Chondrocyte (in vitro differentiated cells): Measurements from ENCODE around the gene C11orf65. TPM values are rescaled to one million over a fixed set of nuclear protein-coding genes. Genes with fewer than 3 reads are reported as not detected.
"Not testable (repeated sequence)": the region's sequence is repeated elsewhere in the genome, so short reads cannot be mapped to it uniquely, and the experiment has no call there.

Experiments
- DNase-seq: peaks from one replicate; pipeline ENCODE4 v3.0.0; 2021; ENCODE audit warnings: mixed read lengths, low spot score
- H3K27ac Mint-ChIP-seq: one replicate; pipeline ENCODE4 v1.8.0; 2021; ENCODE audit warnings: mild to moderate bottlenecking, moderate library complexity, mixed read lengths; ENCODE audit not compliant: unreplicated experiment
- H3K27me3 Mint-ChIP-seq: 2 replicates; pipeline ENCODE4 v1.8.0; 2021; ENCODE audit warnings: low read depth, mixed read lengths
- H3K36me3 Mint-ChIP-seq: 2 replicates; pipeline ENCODE4 v1.8.0; 2021; ENCODE audit warnings: low read depth, mixed read lengths
- H3K4me1 Mint-ChIP-seq: 2 replicates; pipeline ENCODE4 v1.8.0; 2021; ENCODE audit warnings: low read depth, mild to moderate bottlenecking, mixed read lengths
- H3K4me3 Mint-ChIP-seq: one replicate; pipeline ENCODE4 v1.8.0; 2021; ENCODE audit warnings: mild to moderate bottlenecking, moderate library complexity, mixed read lengths; ENCODE audit not compliant: unreplicated experiment
- H3K9me3 Mint-ChIP-seq: 2 replicates; pipeline ENCODE4 v1.8.0; 2021; ENCODE audit warnings: low read depth, mixed read lengths
- total RNA-seq: library from RNA; stranded (reverse); gene quantifications from 3 replicates; pipeline ENCODE4 v1.2.1, GENCODE V29; 2021
- TF ChIP-seq, protein P1 (sequence below): fragments of 200-600 bp; sonication (generic); IDR thresholded peaks from 2 replicates; pipeline ENCODE4 v1.5.0; 2021; ENCODE audit warnings: antibody characterized with exemption, mild to moderate bottlenecking, moderate library complexity

The C11orf65 gene
- total RNA-seq, 1 donor from 2014 or later, result not detected

DNA sequence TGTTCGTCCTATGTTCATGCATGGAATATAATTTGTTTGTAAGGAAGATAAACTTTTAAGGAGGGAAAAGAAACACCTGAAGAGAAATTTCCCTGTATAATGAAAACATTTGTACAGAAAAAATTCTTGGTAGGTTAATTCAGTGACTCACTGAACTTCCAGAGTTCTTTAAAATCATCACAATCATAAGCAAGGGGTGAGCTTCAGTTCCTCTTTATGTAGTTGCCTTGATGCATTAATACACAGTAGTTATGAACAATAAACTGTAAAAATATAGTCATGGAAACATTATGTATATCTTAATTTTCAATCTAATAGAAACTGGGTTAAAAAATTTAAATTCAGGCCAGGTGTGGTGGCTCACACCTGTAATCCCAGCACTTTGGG is 1.1 kb upstream of the C11orf65 start:
- Mint-ChIP-seq H3K27ac (no peak overlapping the region), H3K9me3 (no peaks in the 10 kb centered on the region), H3K4me1 (peaks cover 13% of the 10 kb centered on the region), H3K36me3 (peaks cover 1% of the 10 kb centered on the region), H3K4me3 (no peak overlapping the region), H3K27me3 (no peaks in the 10 kb centered on the region)
- TF ChIP-seq, protein P1, sequence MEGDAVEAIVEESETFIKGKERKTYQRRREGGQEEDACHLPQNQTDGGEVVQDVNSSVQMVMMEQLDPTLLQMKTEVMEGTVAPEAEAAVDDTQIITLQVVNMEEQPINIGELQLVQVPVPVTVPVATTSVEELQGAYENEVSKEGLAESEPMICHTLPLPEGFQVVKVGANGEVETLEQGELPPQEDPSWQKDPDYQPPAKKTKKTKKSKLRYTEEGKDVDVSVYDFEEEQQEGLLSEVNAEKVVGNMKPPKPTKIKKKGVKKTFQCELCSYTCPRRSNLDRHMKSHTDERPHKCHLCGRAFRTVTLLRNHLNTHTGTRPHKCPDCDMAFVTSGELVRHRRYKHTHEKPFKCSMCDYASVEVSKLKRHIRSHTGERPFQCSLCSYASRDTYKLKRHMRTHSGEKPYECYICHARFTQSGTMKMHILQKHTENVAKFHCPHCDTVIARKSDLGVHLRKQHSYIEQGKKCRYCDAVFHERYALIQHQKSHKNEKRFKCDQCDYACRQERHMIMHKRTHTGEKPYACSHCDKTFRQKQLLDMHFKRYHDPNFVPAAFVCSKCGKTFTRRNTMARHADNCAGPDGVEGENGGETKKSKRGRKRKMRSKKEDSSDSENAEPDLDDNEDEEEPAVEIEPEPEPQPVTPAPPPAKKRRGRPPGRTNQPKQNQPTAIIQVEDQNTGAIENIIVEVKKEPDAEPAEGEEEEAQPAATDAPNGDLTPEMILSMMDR, result no peak
- DNase-seq, result no peak

DNA sequence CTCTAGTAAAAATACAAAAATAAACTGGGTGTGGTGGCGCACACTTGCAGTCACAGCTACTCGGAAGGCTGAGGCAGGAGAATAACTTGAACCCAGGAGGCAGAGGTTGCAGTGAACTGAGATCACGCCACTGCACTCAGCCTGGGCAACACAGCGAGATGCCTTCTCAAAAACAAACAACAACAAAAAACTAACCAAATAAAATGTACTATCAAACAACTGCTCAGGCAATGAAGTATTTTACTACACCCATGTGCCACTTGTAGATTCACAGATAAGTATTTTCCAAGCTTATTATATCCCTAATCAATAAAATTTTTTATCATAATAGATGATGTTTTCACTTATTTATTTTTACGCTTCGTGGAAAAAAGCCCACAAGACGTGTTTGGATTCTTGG is 924 bp downstream of the C11orf65 start:
- Mint-ChIP-seq H3K4me1 (peaks cover 13% of the 10 kb centered on the region), H3K27me3 (no peaks in the 10 kb centered on the region), H3K36me3 (no peaks in the 10 kb centered on the region), H3K4me3 (peak overlapping the region; percentile 90), H3K9me3 (no peaks in the 10 kb centered on the region), H3K27ac (peak overlapping the region; percentile 99)
- no peak for DNase-seq
- TF ChIP-seq, protein P1, result no peak

DNA sequence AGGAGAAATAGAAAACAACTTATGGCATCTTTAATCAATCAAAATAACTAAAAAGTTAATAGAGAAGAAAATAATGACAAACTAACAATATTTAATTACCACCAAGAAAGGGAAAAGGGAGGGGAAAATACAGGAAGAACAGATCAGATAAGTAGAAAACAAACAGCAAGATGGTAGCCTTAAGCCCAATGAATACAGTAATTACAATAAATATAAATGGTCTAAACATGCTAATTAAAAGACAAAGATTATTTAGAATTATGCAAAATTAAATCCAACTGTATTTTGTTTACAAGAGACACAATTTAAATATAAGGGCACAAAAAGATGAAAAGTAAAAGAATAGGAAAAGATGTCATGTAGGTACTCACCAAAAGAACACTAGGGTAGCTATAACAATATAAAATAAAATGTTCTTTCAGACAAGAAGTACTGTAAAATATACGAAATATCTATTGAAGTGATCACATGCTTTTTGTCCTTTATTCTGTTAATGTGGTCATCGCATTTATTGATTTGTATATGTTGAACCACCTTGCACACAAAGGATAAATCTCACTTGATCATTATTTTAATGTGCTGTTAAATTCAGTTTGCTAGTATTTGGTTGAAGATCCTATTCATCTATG is 14.0 kb downstream of the C11orf65 start:
- Mint-ChIP-seq H3K9me3 (peaks cover 26% of the 10 kb centered on the region), H3K36me3 (peaks cover 5% of the 10 kb centered on the region), H3K27me3 (no peaks in the 10 kb centered on the region), H3K4me3 (no peak overlapping the region), H3K4me1 (no peaks in the 10 kb centered on the region), H3K27ac (no peak overlapping the region)
- DNase-seq, result no peak
- TF ChIP-seq, protein P1, result no peak

DNA sequence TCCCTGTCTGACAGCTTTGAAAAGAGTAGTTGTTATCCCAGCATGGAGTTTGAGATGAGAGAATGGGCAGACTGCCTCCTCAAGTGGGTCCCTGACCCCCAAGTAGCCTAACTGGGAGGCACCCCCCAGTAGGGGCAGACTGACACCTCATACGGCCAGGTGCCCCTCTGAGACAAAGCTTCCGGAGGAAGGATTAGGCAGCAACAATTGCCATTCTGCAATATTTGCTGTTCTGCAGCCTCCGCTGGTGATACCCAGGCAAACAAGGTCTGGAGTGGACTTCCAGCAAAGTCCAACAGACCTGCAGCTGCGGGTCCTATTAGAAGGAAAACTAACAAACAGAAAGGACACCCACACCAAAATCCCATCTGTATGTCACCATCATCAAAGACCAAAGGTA is 25.9 kb downstream of the C11orf65 start:
- not testable (repeated sequence) for H3K27me3 Mint-ChIP-seq, H3K27ac Mint-ChIP-seq, H3K4me3 Mint-ChIP-seq, DNase-seq, H3K4me1 Mint-ChIP-seq
- Mint-ChIP-seq H3K36me3 (peaks cover 12% of the 10 kb centered on the region), H3K9me3 (peaks cover 31% of the 10 kb centered on the region)

DNA sequence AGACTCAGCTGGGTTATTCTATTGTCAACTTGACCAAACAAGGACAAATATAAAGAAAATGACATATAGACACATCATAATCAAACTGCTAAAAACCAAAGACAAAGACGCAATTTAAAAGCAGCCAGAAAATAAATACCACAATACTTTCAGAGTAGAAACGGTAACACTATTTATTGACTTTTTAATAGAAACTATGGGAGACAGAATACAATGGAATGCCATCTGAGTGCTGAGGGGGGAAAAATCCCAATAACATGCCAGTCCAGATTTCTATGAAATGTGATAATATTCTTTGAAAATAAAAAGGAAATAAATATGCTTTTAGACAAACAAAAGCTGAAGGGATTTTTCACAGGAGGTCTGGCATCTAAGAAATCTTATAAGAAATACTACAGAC is 30.7 kb downstream of the C11orf65 start:
- Mint-ChIP-seq H3K27ac (no peak overlapping the region), H3K9me3 (peaks cover 21% of the 10 kb centered on the region), H3K4me3 (no peak overlapping the region), H3K4me1 (no peaks in the 10 kb centered on the region), H3K36me3 (peaks cover 3% of the 10 kb centered on the region), H3K27me3 (no peaks in the 10 kb centered on the region)
- TF ChIP-seq, protein P1, result no peak
- DNase-seq, result no peak

DNA sequence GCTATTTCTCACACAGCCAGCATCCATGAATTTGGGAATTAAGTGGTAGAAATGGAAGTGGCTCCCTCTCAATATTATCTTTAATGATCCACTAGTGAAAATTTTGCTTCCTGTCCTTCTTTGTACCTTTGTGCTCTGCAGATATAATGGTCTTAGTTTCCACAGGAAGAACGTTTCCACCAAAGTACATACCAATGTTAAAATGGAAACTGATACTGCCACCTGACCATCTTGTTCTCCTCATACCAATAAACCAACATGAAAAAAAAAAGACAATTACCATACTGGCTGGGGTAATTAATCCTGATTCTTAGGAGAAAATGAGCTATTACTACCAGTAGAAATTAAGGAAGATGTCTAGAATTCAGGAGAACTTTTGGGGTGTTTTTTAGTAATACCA is 32.3 kb downstream of the C11orf65 start:
- Mint-ChIP-seq H3K27ac (no peak overlapping the region), H3K27me3 (no peaks in the 10 kb centered on the region), H3K9me3 (peaks cover 18% of the 10 kb centered on the region), H3K36me3 (peaks cover 3% of the 10 kb centered on the region), H3K4me3 (no peak overlapping the region), H3K4me1 (no peaks in the 10 kb centered on the region)
- DNase-seq, result no peak
- TF ChIP-seq, protein P1, result no peak
